Caco-2 (cell line): ENCODE measurements around the gene LAP3. TPM values are rescaled to one million over a fixed set of nuclear protein-coding genes. Genes with fewer than 3 reads are reported as not detected.

Source experiments
- BruUV-seq: library from RNA; stranded (reverse); fragments of 400-500 nt; replicated peaks from 2 replicates; lab custom pipeline; 2021; lab: Mats Ljungman, UMichigan
- CTCF ChIA-PET: fragments of 300-600 bp; sonication (Branson Sonifier 250); formaldehyde crosslinking; loops from one replicate; lab custom pipeline; 2022; ENCODE audit warnings: antibody characterized with exemption; lab: Charles Lee
- POLR2A ChIA-PET: fragments of 300-600 bp; sonication (Branson Sonifier 250); formaldehyde crosslinking; loops from one replicate; lab custom pipeline; 2022; ENCODE audit warnings: antibody characterized with exemption; lab: Charles Lee
- DNase-seq, 2 experiments: peaks; one replicate each; pipeline versions ENCODE4 v3.0.0 to v3.0.0-alpha.2; 2020 to 2022
- H3K27me3 ChIP-seq: replicated peaks from 2 replicates; pipeline ENCODE4 v1.6.0; 2011; ENCODE audit warnings: low read length; ENCODE audit not compliant: control insufficient read depth, insufficient read depth
- H3K36me3 ChIP-seq: 2 replicates; pipeline ENCODE4 v1.5.1; 2011; ENCODE audit warnings: low read length; ENCODE audit not compliant: control insufficient read depth, insufficient read depth
- H3K4me1 ChIP-seq: fragments of 250-450 bp; sonication (Bioruptor Pico); 2 replicates; pipeline ENCODE4 v1.5.1; 2020; ENCODE audit warnings: mild to moderate bottlenecking
- H3K4me3 ChIP-seq: 2 replicates; pipeline ENCODE4 v1.5.1; 2011; ENCODE audit warnings: low read depth, mild to moderate bottlenecking, control low read depth, low read length
- H3K9me3 ChIP-seq: fragments of 250-450 bp; sonication (Bioruptor Pico); 2 replicates; pipeline ENCODE4 v1.5.1; 2020; ENCODE audit warnings: mild to moderate bottlenecking, moderate library complexity
- H3K27ac Mint-ChIP-seq: one replicate; pipeline ENCODE4 v1.8.0; 2022; ENCODE audit warnings: mixed read lengths; ENCODE audit not compliant: unreplicated experiment
- H3K27me3 Mint-ChIP-seq: one replicate; pipeline ENCODE4 v1.8.0; 2022; ENCODE audit warnings: mixed read lengths; ENCODE audit not compliant: insufficient read depth, unreplicated experiment
- H3K36me3 Mint-ChIP-seq: one replicate; pipeline ENCODE4 v1.8.0; 2022; ENCODE audit warnings: mild to moderate bottlenecking, mixed read lengths; ENCODE audit not compliant: insufficient read depth, unreplicated experiment
- H3K4me1 Mint-ChIP-seq: one replicate; pipeline ENCODE4 v1.8.0; 2022; ENCODE audit warnings: low read depth, mixed read lengths; ENCODE audit not compliant: unreplicated experiment
- H3K4me3 Mint-ChIP-seq: one replicate; pipeline ENCODE4 v1.8.0; 2022; ENCODE audit warnings: mild to moderate bottlenecking, moderate library complexity, mixed read lengths; ENCODE audit not compliant: unreplicated experiment
- H3K9me3 Mint-ChIP-seq: one replicate; pipeline ENCODE4 v1.8.0; 2022; ENCODE audit warnings: mixed read lengths; ENCODE audit not compliant: unreplicated experiment
- intact Hi-C: fragments of 100-400 bp; cut with micrococcal nuclease; formaldehyde crosslinking; loops from one replicate; pipeline ENCODE4 v1.10.0; 2022; ENCODE audit not compliant: unreplicated experiment
- total RNA-seq: library from RNA; stranded (reverse); gene quantifications from 2 replicates; pipeline ENCODE4 v1.2.3, GENCODE V29; 2022
- TF ChIP-seq, protein P1 (sequence below), 2 experiments: fragments of 200-600 bp in 1 of 2; IDR thresholded peaks; 1 replicate in 1 of 2; 2 replicates in 1 of 2; pipeline versions ENCODE4 v1.5.1 to v1.8.0; 2011 to 2022; ENCODE audit warnings: antibody characterized with exemption in 1 of 2, control low read depth in 1 of 2, inconsistent platforms in 1 of 2, low read depth in 1 of 2, low read length in 1 of 2, mild to moderate bottlenecking in 1 of 2, moderate library complexity in 1 of 2; ENCODE audit not compliant: insufficient read depth in 1 of 2, severe bottlenecking in 1 of 2, unreplicated experiment in 1 of 2

LAP3 gene
- total RNA-seq, 1 experiment from 2014 or later, result 62.7 TPM

DNA sequence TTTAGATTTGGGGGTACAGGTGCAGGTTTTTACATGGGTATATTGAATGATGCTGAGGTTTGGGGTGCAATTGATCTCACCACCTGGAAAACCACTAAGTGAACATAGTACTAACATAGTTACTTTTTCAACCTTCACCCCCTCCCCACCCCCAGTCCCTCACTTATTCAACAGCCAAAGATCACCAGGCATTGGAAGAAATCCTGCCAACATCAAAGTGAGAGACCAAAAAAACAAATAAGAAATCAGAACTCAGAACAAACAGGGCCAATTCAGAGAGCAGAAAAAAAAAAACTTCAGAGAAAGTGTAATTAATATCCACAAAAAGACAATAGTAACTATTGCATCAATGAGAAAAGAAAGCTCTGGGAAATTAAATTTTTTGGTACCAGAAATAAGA, 20.5 kb upstream of the LAP3 start:
- Histone ChIP-seq H3K4me1 (peaks cover 22% of the 10 kb centered on the region), H3K27me3 (no peaks in the 10 kb centered on the region), H3K36me3 (no peaks in the 10 kb centered on the region), H3K9me3 (no peaks in the 10 kb centered on the region), H3K4me3 (no peak overlapping the region)
- intact Hi-C loops, result no loop called here
- no peak for DNase-seq
- Mint-ChIP-seq H3K4me3 (no peak overlapping the region), H3K9me3 (no peaks in the 10 kb centered on the region), H3K27me3 (no peaks in the 10 kb centered on the region), H3K4me1 (peaks cover 11% of the 10 kb centered on the region), H3K36me3 (no peaks in the 10 kb centered on the region), H3K27ac (no peak overlapping the region)
- ChIA-PET POLR2A (no interaction called here), CTCF (no interaction called here)
- BruUV-seq, result no TSS peak
- TF ChIP-seq, protein P1, sequence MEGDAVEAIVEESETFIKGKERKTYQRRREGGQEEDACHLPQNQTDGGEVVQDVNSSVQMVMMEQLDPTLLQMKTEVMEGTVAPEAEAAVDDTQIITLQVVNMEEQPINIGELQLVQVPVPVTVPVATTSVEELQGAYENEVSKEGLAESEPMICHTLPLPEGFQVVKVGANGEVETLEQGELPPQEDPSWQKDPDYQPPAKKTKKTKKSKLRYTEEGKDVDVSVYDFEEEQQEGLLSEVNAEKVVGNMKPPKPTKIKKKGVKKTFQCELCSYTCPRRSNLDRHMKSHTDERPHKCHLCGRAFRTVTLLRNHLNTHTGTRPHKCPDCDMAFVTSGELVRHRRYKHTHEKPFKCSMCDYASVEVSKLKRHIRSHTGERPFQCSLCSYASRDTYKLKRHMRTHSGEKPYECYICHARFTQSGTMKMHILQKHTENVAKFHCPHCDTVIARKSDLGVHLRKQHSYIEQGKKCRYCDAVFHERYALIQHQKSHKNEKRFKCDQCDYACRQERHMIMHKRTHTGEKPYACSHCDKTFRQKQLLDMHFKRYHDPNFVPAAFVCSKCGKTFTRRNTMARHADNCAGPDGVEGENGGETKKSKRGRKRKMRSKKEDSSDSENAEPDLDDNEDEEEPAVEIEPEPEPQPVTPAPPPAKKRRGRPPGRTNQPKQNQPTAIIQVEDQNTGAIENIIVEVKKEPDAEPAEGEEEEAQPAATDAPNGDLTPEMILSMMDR (IDR thresholded peaks at IDR 0.05; ENCODE audit: insufficient read depth in 1 of 2, low read depth in 1 of 2, low read length in 1 of 2, severe bottlenecking in 1 of 2, unreplicated experiment in 1 of 2), result no peak

DNA sequence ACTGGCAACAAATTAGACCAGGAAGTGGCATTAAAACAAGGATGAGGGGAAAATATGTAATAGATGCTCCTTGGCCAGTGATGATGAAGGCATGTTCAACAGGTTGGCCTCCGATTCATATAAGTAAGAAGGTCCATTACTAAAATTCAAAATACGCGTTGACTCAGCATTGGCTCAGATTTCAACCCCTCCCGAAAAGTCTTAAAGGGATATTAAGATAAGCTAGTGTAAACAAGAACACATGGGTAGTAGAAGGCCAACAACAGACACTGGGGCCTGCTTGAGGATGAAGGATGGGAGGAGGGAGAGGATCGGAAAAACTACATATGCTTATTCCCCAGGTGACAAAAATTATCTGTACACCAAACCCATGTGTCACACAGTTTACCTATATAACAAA, 19.1 kb upstream of the LAP3 start:
- Histone ChIP-seq H3K4me3 (no peak overlapping the region), H3K4me1 (peaks cover 22% of the 10 kb centered on the region), H3K36me3 (no peaks in the 10 kb centered on the region), H3K9me3 (no peaks in the 10 kb centered on the region), H3K27me3 (no peaks in the 10 kb centered on the region)
- intact Hi-C loops, result no loop called here
- ChIA-PET POLR2A (no interaction called here), CTCF (no interaction called here)
- no peak overlapping the region for H3K27ac Mint-ChIP-seq
- no peaks in the 10 kb centered on the region for H3K36me3 Mint-ChIP-seq
- no TSS peak for BruUV-seq
- no peaks in the 10 kb centered on the region for H3K9me3 Mint-ChIP-seq
- no peak overlapping the region for H3K4me3 Mint-ChIP-seq
- TF ChIP-seq, protein P1 (IDR thresholded peaks at IDR 0.05; ENCODE audit: insufficient read depth in 1 of 2, low read depth in 1 of 2, low read length in 1 of 2, severe bottlenecking in 1 of 2, unreplicated experiment in 1 of 2), result no peak
- no peaks in the 10 kb centered on the region for H3K27me3 Mint-ChIP-seq
- peaks cover 11% of the 10 kb centered on the region for H3K4me1 Mint-ChIP-seq
- no peak for DNase-seq

DNA sequence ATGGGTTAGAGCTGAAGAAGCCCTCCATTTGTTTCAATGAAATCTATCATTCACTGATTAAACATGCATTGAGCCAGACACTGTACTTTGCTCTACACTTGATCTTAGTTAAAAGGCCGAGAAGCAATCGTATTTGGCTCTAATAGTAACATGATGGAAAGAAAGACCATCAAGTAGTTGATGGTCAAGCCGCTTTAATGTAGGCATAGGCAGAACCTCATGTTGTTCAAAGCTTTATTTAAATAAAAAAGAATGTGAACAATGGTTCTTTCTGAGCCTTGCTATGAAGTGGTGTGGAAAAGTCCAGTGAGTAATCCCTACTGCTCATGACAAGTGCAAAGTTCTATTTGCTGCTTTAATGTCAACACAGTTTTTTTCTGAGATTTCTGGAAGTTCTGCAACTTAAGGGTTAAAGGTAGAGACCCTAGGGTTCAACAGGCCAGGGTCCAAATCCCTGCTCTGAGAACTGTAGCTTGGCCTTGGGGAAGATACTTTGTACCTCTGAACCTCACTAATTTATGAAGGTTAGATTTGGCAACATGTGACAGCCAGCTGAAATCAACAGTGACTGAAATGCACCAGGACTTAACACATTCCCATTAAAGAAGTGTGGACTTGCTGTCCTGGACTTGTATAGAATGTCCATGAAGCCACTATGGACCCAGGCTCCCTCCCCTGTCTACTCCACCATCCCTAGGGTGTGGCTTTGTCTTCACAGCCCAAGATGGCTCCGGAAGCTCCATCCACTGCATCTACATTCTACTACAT, 17.9 kb upstream of the LAP3 start:
- H3K27me3 ChIP-seq, result no peaks in the 10 kb centered on the region
- intact Hi-C loops, result loop anchor here (1.0 kb wide), 1 partner anchor 18 kb away; the partner anchor contains the start of gene LAP3
- TF ChIP-seq, protein P1 (IDR thresholded peaks at IDR 0.05; ENCODE audit: insufficient read depth in 1 of 2, low read depth in 1 of 2, low read length in 1 of 2, severe bottlenecking in 1 of 2, unreplicated experiment in 1 of 2), result no peak
- DNase-seq, result peak in 1 of 2 experiments; percentile 19
- no peaks in the 10 kb centered on the region for H3K9me3 Mint-ChIP-seq
- peaks cover 11% of the 10 kb centered on the region for H3K4me1 Mint-ChIP-seq
- ChIA-PET POLR2A (no interaction called here), CTCF (interaction anchor here (0.7 to 1.5 kb wide), 2 partner anchors 10 to 642 kb away, joined by 3 to 6 read pairs; no protein-coding TSS in a partner anchor)
- H3K9me3 ChIP-seq, result no peaks in the 10 kb centered on the region
- H3K27me3 Mint-ChIP-seq, result no peaks in the 10 kb centered on the region
- H3K4me1 ChIP-seq, result peaks cover 22% of the 10 kb centered on the region
- peak overlapping the region; percentile 22 for H3K27ac Mint-ChIP-seq
- H3K36me3 ChIP-seq, result no peaks in the 10 kb centered on the region
- no peak overlapping the region for H3K4me3 ChIP-seq
- no peak overlapping the region for H3K4me3 Mint-ChIP-seq
- no peaks in the 10 kb centered on the region for H3K36me3 Mint-ChIP-seq
- no TSS peak for BruUV-seq
